Vagina (tissue), 2 donors: ENCODE results near the gene CXorf38.

Experiments used
- POLR2AphosphoS5 ChIP-seq, 2 donors: sonication (generic); formaldehyde crosslinking; IDR thresholded peaks; one replicate each; pipeline ENCODE4 v1.9.0; 2017; ENCODE audit warnings: antibody characterized with exemption in 2 of 2, mild to moderate bottlenecking in 2 of 2, low read depth in 1 of 2; ENCODE audit not compliant: insufficient read depth in 1 of 2
- TF ChIP-seq, protein P1 (sequence below), 3 experiments: fragments of 450-650 bp in 2 of 3; fragments of 200-600 bp in 1 of 3; sonication (generic) in 1 of 3; IDR thresholded peaks; one replicate each; pipeline ENCODE4 v1.5.1; 2017 to 2019; ENCODE audit warnings: antibody characterized with exemption in 3 of 3, mild to moderate bottlenecking in 2 of 3, moderate library complexity in 2 of 3

DNA sequence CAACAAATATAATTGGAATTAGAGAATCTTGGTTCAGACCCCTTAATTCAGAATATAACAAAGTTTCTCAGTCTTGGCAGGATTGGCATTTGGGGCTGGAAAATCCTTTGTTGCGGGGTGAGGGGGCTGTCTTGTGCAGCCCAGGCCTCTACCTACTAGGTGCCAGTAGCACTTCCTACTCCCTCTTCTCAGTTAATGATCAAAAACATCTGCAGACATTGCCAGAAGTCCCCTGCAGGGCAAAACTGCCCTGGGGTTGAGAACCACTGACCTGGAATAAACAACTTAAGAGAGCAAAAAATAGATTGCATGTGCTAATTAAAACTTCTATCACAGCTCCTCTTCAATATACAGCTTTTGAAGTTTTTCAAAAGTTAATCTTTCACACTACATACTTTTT lies 36.7 kb upstream of the CXorf38 start:
- TF ChIP-seq POLR2AphosphoS5 (IDR thresholded peaks at IDR 0.05; ENCODE audit: insufficient read depth in 1 of 2, low read depth in 1 of 2) = no peak
- TF ChIP-seq, protein P1, sequence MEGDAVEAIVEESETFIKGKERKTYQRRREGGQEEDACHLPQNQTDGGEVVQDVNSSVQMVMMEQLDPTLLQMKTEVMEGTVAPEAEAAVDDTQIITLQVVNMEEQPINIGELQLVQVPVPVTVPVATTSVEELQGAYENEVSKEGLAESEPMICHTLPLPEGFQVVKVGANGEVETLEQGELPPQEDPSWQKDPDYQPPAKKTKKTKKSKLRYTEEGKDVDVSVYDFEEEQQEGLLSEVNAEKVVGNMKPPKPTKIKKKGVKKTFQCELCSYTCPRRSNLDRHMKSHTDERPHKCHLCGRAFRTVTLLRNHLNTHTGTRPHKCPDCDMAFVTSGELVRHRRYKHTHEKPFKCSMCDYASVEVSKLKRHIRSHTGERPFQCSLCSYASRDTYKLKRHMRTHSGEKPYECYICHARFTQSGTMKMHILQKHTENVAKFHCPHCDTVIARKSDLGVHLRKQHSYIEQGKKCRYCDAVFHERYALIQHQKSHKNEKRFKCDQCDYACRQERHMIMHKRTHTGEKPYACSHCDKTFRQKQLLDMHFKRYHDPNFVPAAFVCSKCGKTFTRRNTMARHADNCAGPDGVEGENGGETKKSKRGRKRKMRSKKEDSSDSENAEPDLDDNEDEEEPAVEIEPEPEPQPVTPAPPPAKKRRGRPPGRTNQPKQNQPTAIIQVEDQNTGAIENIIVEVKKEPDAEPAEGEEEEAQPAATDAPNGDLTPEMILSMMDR (IDR thresholded peaks at IDR 0.05) = no peak
